ENCODE results near the gene PUM1.
"Not testable (repeated sequence)": the region's sequence is repeated elsewhere in the genome, so short reads cannot be mapped to it uniquely, and the experiment has no call there.

PUM1 gene, protein sequence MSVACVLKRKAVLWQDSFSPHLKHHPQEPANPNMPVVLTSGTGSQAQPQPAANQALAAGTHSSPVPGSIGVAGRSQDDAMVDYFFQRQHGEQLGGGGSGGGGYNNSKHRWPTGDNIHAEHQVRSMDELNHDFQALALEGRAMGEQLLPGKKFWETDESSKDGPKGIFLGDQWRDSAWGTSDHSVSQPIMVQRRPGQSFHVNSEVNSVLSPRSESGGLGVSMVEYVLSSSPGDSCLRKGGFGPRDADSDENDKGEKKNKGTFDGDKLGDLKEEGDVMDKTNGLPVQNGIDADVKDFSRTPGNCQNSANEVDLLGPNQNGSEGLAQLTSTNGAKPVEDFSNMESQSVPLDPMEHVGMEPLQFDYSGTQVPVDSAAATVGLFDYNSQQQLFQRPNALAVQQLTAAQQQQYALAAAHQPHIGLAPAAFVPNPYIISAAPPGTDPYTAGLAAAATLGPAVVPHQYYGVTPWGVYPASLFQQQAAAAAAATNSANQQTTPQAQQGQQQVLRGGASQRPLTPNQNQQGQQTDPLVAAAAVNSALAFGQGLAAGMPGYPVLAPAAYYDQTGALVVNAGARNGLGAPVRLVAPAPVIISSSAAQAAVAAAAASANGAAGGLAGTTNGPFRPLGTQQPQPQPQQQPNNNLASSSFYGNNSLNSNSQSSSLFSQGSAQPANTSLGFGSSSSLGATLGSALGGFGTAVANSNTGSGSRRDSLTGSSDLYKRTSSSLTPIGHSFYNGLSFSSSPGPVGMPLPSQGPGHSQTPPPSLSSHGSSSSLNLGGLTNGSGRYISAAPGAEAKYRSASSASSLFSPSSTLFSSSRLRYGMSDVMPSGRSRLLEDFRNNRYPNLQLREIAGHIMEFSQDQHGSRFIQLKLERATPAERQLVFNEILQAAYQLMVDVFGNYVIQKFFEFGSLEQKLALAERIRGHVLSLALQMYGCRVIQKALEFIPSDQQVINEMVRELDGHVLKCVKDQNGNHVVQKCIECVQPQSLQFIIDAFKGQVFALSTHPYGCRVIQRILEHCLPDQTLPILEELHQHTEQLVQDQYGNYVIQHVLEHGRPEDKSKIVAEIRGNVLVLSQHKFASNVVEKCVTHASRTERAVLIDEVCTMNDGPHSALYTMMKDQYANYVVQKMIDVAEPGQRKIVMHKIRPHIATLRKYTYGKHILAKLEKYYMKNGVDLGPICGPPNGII

DNA sequence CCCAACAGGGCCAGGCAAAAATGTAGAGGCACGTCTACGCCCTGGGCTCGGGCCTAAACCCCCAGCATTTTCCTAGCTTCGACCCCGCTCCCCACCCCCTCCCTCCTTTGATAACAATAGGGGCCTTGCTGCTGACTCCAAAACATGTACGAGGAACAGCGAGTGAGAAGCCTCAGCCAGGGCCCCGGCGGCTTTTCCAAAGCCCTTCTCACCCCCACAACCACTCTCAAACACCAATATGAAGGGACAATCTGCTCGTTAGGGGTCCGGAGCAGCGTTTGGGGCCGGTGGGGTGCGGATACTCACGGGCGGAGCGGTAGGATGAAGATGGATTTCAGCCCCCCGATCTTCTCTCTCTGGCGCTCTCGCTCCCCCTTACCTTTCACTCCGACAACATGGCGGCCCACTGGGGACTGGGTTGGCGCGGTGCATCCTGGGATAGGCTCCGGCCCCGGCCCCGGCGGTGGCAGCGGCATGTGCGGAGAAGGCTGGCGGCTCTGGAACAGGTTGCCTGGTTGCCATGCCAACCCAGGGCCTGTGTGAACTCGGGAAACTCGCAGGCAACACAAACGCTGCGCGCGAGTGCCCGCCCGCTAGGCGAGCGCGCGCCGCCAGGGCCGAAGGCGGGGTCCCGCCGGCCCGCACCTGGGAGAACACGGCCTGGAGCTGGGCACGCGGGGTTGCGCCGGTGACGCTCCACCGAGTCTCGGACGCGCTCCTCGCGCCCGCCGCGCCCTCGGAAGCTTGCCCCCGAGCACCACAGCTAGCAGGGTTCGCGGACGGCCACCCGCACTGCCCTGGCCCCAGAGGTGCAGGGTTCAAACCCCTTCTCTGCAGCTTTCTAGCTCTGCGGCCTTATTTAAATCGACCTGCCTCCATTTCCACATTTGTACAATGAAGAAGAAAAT is at the start of gene PUM1:
PUM1 (minus strand) TSS at position 408 of the 908 bp plus-strand sequence. CDS start 6,151 bp downstream, outside the sequence.
- DNase-seq = peak; percentile 98

DNA sequence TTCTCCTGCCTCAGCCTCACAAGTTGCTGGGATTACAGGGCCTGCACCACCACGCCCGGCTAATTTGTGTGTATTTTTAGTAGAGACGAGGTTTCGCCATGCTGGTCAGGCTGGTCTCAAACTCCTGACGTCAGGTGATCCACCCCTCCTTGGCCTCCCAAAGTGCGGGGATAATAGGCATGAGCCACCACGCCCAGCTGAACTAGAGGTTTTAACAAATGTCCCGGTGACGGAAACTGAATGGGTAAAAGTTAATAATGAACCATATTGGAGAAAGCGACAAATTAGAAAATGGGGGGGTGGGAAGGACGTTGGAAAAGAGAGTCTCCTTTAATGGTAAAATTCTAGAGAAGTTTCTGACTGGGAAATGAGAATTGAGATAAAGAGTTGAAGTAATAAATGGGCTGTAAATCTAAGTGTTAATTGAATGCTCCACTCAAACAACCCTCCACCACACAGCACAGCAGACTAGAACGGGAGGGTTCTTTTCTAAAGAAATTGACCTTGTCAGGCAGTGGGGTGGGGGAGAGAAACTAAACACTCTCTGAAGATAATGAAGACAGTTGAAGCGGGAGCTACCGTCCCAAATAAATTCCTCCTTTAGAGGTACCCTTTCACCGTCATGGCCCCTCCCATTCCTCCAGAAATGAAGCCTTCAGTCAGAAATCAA is 46.9 kb upstream of the PUM1 start:
- no peak for DNase-seq

DNA sequence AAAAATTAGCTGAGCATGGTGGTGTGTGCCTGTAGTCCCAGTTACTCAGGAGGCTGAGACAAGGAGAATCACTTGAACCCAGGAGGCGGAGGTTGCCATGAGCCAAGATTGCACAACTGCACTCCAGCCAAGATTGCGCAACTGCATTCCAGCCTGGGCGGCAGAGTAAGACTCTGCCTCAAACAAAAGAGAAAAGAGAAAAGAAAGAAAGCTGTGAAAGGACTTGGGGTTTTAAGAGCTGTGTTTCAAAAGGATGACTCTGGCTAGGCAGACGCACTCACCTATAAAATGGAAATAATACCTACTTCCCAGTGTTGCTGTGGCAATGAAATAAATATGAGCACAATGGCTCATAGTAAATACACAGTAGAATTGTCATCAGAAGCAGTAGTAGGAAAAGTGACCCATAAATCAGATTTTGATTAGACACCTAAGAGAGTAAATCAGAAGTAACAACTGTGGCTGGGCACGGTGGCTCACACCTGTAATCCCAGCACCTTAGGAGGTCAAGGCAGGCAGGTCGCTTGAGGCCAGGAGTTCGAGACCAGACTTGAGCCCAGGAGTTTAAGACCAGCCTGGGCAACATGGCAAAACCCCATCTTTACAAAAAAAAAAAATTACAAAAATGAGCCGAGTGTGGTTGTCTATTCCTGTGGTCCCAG is 45.9 kb upstream of the PUM1 start:
- no peak for DNase-seq

DNA sequence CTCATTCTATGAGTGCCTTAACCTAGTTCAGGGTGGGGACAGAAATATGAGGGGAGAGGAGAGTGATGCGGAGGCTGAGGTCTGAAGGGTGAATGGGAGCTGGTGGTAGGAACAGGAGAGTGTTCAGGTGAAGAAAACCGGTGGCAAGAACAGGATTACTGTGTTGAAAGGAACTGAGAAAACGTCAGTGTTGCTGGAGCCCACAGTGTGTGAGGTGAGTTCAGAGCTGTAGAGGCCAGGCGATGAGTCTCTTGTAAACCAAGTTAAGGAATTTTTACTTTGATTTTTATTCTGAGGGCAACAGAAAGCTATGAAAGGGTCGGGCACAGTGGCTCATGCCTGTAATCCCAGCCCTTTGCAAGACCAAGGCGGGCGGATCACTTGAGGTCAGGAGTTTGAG is 45.3 kb upstream of the PUM1 start:
- no peak for DNase-seq

DNA sequence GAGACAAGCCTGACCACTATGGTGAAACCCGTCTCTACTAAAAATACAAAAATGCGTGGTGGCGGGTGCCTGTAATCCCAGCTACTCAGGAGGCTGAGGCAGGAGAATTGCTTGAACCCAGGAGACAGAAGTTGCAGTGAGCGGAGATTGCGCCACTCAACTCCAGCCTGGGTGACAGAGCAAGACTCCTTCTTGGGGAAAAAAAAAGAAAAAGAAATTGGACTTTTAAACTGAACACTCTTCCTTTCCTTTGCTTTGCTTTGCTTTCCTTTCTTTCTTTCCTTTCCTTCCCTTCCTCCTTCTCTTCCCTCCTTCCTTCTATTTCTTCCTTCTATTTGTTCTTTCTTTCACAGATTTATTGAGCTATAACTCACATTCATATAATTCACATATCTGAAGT is 43.3 kb upstream of the PUM1 start:
- no peak for DNase-seq

DNA sequence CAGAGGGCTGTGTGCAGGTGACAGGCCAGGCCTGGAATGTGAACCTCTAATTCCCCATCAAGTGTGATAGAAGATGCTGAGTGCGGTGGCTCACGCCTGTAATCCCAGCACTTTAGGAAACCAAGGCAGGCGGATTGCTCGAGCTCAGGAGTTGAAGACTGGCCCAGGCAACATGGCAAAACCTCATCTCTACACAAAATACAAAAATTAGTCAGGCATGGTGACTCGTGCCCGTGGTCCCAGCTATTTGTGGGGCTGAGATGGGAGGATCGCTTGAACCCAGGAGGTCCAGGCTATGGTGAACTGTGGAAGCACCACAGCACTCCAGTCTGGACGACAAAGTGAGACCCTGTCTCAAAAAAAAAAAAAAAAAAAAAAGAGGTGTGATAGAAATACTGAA is 40.1 kb upstream of the PUM1 start:
- DNase-seq = no peak

DNA sequence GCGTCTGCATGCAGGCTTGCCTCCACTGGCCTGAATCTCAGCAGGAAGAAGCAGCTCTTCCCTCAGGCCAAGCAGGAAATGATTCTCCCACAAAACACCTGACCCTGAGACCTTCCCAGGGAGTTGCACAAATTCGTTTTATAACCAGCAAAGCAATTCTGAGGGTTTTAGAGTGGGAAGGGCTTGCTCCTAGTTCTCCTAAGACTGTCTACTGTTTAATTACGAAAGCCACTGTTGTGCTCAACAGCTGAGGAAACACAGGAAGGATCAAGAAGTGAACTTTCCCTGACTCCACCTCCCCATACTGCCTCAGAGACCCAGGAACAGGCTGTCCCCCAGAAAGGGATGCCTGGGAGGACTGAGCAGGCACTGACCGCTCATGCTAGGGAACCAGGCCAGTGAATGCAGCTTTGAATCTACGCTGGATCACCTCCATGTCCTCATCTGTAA is 37.0 kb upstream of the PUM1 start:
- no peak for DNase-seq

DNA sequence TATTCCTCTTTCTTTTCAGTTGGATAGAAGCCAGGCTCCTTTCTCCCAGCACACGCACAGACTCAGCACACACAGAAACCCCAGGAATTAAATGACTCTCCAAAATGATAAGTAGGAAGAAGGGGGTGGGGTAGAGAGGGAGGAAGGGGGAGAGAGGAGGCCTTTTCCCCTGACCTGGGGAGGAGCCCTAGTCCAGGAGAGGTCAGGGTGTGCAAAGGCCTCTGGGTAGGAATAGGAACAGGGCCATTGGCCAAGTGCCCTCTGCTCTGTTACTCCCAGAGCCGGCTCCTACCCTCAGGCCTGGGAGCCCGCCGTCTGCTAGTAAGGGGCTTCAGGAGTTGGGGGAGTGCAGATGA is 35.6 kb upstream of the PUM1 start:
- DNase-seq = no peak

DNA sequence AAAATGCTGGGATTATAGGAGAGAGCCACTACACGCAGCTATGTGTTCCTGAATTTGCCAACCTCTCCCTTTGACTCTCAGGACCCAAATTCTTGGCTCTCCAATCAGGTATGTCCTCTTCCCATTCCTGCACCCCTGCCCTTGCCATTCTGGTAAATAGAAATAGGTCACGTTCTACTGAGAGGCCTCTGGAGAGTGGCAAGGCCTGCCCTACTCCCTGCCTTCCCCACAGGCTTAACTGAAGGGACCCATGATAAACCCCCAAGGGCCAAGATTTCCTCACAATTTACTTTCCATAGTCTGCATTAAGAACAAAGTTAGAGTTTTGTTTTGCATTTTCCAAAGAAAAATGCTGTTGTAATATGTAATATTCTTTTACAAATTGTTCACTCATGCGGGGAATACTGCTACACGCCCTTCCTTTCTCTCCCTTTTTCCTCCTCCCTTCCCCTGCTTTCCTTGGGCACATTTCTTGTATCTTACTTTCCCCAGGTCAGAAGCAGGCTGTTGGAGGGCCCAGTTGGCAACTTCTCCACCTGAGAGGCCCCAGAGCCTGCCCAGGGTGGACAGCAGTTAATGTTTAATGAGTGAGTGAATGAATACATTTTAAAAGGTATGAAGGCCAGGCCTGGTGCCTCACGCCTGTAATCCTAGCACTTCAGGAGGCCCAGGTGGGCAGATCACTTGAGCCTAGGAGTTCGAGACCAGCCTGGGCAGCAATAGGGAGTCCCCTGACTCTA is 33.9 kb upstream of the PUM1 start:
- no peak for DNase-seq

DNA sequence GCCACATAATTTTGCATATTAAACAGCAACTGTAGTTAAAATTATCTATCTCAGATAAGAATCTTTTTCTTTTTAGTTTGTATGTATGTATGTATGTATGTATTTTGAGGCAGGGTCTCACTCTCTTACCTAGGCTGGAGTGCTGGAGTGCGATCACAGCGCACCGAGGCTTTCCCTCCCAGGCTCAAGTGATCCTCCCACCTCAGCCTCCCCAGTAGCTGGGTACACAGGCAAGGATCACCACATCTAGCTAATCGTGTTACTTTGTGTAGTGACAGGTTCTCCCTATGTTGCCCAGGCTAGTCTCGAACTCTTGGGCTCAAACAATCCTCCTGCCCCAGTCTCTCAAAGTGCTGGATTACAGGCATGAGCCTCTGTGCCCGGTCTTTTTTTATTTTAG is 30.5 kb upstream of the PUM1 start:
- no peak for DNase-seq

DNA sequence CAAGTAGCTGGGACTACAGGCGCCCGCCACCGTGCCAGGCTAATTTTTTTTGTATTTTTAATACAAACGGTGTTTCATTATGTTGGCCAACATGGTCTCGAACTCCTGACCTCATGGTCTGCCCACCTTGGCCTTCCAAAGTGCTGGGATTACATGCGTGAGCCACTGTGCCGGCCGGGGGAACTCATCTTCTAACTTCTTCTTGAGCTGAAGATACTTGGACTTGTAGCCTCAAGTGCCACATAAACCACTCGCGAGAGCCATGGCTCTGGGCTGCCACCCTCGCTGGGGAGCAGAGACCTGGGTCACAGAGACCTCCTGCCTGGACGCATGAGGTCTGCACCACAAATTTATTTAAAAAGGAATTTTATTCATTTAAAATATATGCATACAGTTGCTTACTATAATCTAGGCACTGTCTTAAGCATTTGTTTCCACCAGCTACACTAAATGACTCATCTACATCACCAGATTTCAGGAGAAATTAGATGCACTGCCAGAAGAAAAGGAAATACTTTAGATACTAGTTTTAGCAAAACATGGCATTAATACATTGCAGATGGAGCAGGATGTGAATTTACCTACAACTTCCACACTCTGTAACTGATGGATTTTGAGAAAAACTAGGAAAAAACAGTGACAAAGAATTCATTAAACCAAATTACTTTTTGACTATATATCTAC is 29.9 kb upstream of the PUM1 start:
- DNase-seq = no peak

DNA sequence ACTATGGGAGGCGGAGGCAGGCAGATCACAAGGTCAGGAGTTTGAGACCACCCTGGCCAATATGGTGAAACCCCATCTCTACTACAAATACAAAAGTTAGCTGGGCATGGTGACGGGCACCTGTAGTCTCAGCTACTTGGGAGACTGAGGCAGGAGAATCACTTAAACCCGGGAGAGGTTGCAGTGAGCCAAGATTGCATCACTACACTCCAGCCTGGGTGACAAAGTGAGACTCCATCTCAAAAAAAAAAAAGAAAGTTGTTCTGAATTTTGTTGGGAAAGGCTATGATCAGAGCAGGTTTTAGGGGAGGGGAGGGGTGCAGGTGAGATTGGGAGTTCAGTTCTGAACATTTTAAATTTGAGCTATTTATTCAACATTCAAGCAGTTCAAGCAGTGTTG is 22.6 kb upstream of the PUM1 start:
- not testable (repeated sequence) for DNase-seq

DNA sequence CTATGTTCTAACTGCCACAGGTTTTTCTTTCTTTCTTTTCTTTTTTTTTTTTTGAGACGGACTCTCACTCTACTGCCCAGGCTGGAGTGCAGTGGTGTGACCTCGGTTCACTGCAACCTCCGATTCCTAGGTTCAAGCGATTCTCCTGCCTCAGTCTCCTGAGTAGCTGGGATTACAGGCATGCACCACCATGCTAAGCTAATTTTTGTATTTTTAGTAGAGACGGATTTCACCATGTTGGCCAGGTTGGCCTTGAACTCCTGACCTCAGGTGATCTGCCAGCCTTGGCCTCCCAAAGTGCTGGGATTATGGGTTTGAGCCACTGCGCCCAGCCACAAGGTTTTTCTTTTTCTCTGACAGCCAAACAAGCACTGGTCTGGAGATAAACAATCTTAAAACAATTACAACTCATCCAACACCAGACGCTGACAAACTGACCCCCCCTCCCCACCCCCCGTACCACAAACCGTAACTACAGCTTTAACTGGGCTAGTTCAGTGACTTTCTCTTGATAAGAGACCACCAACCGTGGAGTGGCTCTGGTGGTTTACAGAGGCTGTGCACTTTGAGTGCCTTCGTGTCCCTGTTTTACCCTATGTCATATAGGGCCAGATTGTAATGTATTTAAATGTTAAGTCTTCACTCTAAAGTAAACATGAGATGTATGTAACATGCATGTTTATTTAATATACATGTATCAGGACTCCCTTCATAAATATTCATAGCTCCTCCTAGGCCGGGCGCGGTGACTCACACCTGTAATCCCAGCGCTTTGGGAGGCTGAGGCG is 19.5 kb upstream of the PUM1 start:
- DNase-seq = no peak

DNA sequence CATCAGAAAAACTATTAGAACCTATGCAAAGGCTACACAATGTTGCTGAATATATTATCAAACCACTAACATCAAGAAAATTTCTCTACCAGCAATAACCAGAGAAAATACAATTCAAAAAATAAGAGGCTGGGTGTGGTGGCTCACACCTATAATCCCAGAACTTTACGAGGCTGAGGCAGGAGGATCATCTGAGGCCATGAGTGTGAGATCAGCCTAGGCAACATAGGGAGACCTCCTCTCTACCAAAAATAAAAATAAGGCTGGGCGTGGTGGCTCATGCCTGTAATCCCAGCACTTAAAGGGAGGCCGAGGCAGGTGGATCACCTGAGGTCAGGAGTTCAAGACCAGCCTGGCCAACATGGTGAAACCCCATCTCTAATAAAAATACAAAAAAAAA is 16.9 kb upstream of the PUM1 start:
- DNase-seq = no peak

DNA sequence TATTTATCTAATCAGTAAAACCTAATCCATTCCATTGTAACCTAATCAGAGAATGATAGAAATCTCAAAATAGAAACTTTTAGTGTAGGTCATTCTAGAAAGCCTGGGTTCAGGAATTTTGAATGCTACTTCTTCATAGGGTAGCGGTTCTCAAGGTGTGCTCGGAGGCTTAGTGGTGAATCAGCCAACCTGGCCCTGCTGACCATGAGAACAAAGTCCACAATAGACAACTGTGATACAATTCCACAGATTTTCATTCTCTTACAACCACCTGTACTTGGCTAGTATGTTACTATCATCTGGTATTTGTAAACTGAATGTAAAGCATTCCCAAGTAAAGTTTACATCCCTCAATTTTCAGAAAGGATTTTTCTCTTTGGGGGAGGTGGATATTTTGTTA is 7.5 kb upstream of the PUM1 start:
- DNase-seq = no peak

DNA sequence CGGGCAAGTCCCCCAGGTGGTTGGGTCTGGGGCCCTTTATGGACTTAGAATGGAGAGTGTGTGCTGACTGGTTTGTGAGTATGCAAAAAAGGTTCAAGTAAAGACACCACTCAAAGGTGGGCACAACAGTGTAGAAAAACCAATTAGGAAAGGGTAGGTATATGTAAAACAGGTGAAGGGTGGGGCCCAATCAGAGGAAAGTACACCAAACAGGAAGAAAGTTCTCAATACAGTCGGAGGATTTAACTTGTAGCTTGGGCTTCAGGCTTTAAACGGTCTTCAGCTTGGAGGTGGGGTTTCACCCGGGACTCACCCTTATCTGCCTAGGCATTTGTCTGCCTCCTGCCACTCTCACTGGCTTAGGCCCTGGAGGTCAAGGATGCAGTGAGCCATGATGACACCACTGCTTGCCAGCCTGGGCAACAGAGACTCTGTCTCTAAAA is 6.8 kb upstream of the PUM1 start:
- DNase-seq = no peak

DNA sequence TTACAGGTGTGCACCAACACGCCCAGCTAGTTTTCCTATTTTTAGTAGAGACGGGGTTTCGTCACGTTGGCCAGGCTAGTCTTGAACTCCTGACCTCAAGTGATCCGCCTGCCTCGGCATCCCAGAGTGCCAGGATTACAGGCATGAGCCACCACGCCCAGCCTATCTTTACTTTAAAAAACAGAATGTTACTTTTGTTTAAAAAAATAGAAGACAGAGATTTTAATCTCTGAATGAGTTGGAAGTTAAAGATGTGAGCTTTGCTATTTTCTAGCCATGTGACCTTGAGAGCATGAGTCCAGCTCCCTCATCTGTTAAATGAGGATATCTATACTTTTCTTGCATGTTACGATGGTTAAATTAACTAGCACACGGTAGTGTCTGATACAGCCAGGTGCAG is 3.9 kb upstream of the PUM1 start:
- no peak for DNase-seq

DNA sequence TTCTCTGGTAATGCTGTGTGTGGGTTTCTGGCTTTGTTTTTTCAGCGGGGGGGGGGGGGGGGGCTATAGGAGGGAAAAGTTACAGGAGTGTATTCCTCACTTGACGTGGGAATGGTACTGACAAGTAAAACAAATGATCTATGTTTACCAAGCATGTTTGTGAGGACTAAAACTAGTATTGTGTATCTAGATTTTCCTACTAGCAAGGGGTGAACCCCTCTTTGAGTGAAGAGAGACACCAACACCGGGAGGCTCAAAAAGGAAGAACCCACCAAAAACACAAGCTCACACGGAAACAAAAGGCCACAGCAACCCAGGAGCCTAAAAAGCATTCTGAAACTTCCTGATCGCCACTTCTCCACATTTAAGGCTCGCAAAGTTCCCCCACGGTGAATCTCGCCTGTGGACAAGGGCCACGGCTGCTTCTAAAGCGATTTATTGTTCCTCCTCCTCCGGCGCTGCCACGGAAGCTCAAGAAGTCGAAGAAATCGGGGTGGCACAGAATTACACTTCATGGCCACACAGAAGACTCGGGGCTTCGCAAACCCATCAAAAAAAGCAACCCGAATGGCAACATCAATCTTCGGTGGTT is 703 bp downstream of the PUM1 start:
- no peak for DNase-seq
